Stimulated activated CD4-positive, alpha-beta T cell treated with anti-CD3 and anti-CD28 coated beads, TNF-alpha, amount 100 ng/mL, for 1 hour (primary cell): ENCODE results near the gene ZC3H14.
A peak's percentile ranks its signal among the peaks of the same experiment; 100 is the strongest.

ENCODE experiments used
- DNase-seq, 3 donors: peaks; one replicate each; pipeline ENCODE4 v3.0.0-alpha.2; 2020; ENCODE audit warnings: low read depth in 3 of 3, low spot score in 1 of 3

ZC3H14 gene

DNA sequence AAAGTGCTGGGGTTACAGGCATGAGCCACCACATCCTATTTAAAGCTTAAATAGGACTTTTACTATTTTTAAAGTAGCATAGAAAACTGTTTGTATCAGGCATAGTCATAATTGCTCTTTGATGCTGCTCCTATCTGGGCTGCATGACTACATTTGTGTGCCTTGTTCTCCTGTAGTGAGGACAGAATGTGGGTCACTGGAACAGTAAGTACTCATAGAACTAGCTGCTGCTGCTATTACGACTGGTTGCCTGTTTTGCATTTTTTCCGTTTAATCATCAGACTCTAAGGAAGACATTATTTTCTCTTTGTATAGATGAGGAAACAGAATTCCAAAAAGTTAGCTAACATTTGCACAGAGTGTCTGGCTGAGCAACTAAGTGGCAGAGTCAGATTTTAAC is 42.8 kb downstream of the ZC3H14 start:
- no peak for DNase-seq

DNA sequence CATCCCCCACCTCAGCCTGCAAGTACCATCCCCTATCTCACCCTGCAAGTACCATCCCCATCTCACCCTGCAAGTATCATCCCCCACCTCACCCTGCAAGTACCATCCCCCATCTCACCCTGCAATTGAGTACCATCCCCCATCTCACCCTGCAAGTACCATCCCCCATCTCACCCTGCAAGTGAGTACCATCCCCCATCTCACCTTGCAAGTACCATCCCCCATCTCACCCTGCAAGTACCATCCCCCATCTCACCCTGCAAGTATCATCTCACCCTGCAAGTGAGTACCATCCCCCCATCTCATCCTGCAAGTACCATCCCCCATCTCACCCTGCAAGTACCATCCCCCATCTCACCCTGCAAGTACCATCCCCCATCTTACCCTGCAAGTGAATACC is 45.0 kb downstream of the ZC3H14 start:
- DNase-seq: no peak

DNA sequence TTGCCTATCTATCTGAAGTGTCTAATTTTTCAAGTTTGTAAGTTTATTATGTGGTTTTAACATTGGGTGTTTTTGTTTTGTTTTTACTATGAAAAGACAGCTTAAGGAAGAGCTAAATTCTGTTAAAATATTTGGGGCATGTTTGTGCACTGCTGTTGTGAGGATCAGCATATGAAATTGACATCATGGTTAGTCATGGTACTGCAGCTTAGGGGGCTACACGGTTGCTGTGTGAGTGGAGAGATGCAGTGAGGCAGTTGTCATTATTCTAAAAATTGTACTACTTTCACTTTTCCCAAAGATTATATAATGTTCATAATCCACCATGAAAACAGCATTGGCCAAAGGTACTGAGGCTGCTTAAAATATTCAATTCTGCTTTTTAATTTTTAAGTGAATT is 49.0 kb downstream of the ZC3H14 start:
- DNase-seq: no peak

DNA sequence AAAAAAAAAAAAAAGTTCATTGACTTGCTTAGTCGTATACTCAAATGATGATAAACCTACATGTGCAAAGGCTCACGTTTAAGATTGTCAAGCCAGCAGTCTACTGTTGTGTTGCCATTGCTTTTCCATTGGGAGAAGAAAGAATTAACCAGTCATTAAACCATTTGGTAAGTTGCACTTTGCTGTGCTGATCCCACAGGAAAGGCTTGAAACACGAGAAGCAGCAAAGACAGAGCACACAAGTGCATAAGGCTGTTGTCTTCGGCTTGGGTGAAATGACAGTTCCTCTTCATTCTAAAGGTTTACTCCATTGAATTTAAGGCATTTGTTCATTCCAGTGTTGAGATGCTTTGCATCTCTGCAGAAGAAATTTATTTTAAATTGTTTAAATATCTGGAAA is 50.1 kb downstream of the ZC3H14 start:
- no peak for DNase-seq

DNA sequence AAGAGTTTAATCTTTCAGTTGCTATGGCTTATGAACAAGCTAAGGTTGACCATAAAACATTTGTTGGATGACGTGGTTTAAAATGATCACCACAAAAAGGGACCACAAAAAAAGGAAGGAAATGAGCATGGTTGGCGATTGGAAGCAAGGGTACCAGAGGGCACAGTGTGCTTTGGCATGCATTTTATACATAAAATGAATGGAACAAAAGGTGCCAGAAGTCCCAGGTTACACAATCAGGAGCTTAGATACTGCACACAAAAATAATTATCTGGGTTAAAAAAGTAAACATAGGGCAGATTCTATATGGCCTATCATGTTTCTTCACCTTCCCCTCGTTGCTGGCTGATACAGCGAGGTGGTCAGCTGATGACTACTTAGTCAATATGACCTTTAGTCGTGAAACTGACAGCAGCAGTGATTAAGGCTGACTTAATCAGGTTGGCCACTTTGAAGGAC is 50.7 kb downstream of the ZC3H14 start:
- no peak for DNase-seq

DNA sequence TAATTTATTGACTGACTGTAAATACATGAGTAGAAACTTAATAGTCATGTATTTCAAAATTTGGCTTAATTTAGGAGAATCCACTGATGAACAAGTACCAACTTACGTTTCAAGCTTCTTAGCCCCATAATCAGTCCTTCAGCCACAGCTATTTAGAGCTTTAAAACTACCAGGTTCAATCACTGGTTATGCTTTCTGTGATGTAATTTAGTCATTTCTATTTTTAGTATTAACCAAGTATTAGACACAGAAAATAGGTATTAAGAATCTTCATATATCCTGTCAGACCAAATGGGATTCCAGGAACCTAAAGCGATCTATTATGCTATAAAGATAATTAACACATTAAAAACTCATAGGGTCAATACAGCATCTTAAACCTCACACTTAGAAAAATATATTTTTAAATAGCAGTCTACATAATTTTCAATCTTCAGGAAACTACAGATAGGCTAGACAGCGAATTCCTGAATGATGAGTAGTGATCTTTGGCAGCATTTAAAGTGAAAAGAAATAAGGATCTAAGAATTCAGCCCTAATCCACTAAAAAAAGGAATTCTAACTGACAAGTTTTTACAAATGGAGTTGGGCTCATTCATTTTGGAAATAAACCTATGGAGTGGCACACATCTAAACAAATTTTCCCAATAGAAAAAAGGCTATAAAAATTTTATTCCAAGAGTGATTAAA is 51.5 kb downstream of the ZC3H14 start:
- no peak for DNase-seq

DNA sequence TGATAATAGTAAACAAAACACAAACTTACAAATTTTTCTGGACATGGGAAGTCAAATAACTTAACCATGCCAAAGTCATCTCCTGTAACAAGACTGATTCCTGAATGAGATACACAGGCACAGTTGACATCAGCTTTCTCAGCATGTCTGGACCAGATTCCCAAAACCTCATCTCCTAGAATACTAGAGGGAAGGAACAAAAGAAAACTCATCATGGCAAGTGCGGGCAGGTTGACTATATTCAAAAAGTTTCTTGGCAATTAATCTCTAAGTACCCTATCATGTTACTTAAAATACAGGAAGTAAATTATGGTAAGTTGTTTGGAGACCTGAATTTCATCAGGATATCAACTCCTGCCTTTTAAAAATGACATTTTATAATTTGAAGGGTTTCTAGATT is 53.9 kb downstream of the ZC3H14 start:
- DNase-seq: no peak

DNA sequence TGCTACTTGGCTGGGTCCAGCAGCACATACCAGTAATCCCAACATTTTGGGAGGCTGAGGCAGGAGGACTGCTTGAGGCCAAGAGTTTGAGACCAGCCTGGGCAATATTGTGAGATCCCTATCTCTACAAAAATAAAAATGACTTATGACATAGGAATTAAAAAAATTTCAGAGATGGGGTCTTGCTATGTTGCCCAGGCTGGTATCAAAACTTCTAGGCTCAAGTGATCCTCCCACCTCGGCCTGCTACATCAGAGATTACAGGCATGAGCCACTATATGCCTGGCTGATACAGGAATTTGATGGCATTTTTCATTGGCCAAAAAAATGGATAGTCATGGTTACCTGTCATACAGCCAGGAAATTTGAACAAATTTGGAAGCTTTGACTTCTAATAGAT is 54.6 kb downstream of the ZC3H14 start:
- no peak for DNase-seq

DNA sequence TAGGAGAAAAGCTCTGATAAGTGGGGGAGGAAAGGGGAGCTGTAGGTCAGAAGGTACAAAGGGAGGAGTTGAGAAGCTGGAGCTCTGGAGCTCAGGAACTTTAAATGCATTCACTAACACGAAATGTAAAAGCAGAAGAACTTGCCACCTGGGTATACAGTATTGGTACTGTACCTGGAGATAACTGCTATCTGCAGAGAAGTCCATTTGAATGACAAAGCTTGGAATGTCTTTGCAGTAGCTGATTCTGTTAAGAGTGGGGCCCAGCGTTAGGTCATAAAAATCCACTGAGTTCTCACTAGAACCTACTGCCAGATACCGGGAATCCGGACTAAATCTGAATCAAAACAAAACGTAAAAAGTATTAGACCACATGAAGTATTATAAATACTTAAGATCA is 55.6 kb downstream of the ZC3H14 start:
- no peak for DNase-seq

DNA sequence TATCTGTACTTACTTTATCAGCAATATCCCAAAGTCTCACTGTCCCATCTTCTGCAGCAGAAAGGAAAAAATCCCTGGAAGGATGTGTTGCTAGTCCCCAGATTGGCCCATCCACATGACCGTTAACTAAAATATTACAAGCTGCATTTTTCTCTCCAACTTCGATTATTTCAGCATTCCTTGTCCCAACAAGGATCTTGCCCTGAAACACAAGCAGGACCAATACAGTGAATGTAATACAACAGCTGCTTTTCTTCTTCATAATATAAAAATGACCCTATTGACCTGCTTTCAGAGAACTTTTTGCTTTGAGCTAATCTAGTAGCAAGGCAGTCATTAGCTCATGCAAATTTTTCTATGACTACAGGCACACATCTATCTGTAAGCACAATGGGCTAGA is 58.3 kb downstream of the ZC3H14 start:
- no peak for DNase-seq

DNA sequence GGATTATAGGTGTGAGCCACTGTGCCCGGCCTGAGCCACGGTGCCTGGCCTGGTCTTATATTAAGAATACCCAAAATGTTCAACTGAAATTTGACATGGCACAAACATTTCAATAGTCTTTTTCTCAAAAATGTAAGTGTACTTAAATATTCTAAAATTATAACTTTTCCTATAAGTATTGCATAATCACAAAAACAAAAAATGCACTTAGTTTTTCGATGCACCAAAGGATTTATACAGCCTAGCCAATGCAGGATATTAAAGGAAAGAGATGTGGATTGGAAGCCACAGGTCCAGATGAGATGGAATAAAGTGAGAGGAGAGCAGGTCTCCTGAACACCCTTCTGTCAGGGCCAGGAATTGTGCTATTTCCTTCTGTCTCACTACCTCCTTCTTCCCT is 62.8 kb downstream of the ZC3H14 start:
- DNase-seq: no peak

DNA sequence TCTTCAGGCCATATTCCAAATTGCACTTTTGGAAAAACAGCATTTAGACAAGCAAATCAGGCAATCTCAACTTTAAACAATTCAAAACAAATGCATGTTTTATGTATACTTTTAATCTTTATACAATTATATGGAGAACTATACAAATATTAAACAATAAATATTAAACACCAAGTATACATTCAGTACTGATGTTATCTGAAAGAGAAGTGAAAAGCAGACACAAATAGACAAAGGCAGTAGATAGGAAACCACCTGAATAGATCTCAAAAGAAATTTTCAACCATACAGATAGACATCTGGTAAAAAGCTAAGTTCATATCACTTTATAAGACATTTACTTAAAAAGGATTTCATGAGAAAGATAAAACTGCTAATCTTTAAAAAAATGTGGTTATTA is 65.2 kb downstream of the ZC3H14 start:
- DNase-seq: no peak

DNA sequence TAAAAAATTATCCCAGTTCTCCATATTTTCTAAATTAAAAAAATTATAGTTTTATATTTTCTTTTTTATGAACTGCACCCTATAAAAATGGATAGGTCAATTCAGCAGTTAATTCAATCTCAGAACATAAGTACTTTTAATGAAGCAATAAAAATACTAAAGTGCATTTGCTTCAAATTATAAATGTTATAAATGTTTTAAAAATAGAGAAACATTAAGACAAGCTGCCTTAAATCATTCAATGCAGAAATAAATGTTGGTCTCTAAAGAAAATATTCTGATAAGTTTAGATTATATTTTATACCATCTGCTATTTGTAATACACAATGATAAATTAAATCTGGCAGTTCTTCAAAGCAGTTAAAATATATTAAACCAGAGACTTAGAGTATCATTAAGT is 65.6 kb downstream of the ZC3H14 start:
- no peak for DNase-seq

DNA sequence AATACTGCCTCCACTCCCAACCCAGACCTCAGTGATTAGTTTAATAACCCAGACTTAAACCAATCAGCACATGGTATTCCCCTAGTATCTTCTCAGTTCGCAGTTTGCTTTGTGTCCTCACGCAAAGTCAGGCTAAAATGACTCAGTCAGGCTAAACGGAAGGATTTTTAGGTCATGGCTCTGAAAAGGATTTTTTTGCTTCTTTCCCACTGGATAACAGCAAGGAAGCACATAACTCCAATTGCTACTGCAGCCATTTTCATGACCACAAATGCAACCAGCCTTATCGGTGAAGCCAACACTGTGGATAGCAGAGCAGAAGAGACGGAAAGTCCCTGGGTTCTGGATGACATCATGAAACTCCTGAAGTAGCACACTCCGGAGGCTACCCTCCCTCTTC is 67.7 kb downstream of the ZC3H14 start:
- DNase-seq: no peak

DNA sequence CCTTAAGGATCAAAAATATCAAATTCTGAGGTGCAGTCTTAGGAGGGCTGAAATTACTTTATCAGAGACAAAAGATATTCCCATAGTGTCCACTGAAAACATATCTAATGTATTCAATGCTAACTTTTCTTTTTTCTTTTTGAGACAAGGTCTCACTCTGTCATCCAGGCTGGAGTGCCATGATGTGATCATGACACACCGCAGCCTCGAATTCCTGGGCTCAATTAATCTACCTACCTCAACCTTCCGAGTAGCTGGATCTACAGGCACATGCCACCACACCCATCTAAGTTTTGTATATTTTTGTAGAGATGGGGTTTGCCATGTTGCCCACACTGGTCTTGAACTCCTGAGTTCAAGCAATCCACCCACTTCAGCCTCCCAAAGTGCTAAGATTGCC is 68.3 kb downstream of the ZC3H14 start:
- no peak for DNase-seq

DNA sequence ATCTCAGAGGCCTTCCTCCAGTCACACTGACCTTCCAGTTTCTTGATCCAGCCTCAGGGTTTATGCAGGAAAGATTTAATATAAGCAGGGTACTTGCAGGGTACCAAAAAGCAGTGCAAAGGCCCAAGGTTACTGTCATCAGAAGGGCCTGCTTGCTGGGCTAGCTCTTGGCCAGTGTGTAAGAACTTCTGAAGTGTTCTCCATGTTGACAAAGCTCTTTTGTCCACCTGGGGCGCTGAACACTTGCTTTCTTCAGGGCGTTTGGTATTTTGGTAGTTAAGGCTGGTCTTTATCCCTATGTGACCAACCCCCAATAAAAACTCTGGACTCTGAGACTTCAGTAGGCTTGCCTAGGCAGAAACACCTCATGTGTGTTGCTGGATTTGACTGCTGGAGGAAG is 69.7 kb downstream of the ZC3H14 start:
- no peak for DNase-seq

DNA sequence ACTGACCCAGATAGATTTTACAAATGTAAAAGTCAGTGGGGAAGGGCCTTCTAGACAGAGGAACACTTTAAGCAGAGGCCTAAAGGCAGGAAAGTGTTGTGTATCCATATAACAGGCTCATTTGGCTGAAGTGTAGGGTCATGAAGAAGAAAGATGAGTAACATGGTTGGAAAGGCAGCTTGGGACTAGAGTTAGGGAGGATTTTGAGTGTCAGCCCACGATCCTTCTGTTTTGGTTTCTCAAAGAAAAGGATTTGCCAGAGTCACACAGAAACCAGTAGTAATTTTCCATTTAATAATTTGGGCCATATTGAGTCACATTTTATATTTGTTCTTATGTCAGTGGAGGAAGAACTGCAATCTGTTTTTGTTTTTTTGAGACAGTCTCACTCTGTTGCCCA is 76.4 kb downstream of the ZC3H14 start:
- no peak for DNase-seq

DNA sequence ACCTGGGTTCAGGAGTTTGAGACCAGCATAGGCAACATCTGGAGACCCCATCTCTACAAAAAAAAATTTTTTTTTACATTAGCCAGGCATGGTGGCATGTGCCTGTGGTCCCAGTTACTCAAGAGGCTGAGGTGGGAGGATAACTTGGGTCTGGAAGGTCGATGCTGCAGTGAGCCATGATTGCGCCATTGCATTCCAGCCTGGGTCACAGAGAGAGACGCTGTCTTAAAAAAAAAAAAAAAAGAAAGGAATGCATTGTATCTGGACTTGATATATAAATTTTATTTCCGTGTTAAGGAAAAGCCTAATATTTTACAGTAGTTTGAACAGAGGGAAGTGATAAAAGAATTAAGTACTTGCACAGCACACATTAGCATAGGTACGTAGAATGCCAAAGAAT is 97.2 kb downstream of the ZC3H14 start:
- DNase-seq: no peak

DNA sequence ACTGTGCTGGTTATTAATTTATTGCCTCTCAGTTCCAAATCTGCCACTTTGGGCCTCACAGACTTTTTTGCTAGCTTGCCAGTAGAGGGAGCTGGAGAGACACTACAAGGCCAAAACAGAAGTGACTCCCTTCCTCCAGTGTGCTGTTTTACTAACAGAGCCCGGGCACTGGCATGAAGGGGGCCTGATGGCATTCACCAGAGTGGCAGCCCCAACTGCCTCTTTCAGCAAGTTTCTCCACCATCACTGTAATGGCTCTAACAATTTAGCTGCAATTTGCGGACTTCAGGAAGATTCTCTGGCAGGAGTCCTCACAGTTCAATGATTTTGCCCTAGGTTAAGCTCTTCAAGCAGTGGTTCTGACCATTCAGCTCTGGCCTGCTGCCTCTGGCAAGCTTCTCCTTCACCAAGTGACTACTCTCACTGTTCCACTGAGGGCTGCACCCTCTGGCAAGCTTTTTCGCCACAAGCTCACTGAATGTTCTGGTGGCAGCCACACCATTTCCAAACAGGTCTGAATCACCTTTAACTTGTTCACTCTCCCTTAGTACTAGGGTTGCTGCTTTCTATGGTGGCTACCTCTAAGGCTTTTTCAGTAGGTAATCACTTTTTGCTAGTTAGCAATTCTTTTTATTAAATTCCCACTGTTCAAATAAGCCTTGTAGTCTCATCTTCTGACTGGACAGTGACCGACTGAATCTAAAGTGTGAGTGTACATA is 104.9 kb downstream of the ZC3H14 start:
- DNase-seq: peak in 2 of 3 donors; percentile 13 to 19

DNA sequence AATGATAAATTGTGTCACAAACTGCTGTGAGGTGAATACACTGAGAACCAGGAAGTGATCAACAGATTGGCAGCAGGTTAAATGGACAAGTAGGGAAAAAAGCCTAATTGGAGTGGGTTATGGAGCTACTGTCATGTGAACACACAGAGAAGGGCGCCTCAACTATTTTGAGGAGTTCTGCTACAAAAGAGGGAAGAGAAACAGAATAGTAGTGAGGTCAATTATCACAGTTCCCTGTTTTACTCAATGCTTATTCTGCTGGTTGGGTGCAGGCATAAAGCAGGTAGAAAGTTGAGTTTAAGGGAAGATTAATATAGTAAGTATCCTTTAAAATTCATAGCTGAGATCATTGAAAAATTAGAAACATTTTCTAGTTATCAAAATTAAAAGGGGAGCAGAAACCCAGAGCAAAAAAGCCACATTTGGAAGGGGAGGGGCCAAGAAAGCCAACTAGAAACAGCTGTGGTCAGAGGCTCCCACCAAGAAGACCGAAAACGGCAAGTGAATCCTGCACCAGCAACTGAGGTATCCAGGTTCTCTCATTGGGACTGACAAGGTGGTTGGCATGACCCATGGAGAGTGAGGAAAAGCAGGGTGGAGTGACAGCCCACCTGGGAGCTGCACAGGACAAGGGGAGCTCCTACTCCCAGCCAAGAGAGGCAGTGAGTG is 105.7 kb downstream of the ZC3H14 start:
- DNase-seq: no peak

DNA sequence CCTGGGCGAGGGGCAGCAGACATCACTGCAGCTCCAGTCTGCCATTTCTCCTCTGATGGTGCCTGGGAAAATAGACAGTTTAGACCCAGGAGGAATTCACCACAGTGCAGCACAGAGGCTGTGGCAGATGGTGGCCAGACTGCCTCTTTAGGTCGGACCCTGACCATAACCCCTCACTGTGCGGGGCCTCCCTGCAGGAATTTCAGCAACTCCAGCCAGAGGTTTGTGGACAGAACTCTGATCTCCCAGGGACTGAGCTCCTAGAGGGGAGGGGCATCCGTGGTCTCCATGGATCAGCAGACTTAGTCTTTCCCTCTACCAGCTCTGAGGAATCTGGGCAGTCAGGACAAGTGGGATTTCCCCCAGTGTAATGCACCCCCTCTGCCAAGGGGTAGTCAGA is 106.5 kb downstream of the ZC3H14 start:
- no peak for DNase-seq
